Measurements from ENCODE around the gene EP400.
"Not testable (repeated sequence)": the region's sequence is repeated elsewhere in the genome, so short reads cannot be mapped to it uniquely, and the experiment has no call there.

Gene EP400

DNA sequence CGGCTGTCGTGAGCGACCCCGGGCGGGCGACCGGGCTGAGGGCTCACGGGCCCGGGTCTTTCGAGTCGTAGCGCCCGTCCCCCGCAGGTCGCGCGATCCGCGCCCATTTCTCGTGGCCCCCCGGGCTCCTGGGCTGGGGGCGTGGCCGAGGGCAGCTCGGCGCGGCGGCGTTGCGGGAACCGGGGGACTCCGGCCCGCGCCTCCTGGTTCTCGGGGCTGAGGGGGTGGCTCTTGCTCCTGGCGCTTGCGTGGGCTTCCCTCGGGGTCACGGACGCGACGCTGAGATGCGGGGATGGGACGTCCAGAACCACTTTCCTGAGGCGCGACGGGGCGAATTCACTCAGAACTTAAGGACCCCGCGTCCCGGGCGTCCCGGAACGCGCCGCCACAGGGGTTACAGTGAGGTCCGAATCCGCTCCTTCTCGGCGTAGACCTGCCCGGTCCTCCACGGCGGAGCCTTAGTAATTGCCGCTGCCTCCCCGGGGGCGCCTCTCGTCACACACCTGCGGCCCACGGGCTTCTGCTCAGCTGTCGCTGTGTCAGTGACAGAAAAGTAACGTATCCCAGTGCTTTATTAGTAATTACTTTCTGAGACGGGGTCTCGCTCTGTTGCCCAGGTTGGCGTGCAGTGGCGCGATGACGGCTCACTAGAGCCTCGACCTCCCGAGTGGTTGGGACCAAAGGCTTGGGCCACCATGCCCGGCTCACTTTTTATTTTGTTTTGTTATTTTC lies 606 bp downstream of the EP400 start:
- no peak for TF ChIP-seq EZH2phosphoT487 (conservative IDR thresholded peaks at IDR 0.05; ENCODE audit: low read length)
- H3K9ac ChIP-seq (ENCODE audit: low read length), result peak overlapping the region; percentile 98
- H3K9me3 ChIP-seq (ENCODE audit: insufficient read depth, low read length), result no peaks in the 10 kb centered on the region
- H2AFZ ChIP-seq (ENCODE audit: low read depth, low read length, severe bottlenecking), result peak overlapping the region; percentile 40
- peak overlapping the region; percentile 63 for H3K27ac ChIP-seq (ENCODE audit: low read depth, low read length)
- H4K20me1 ChIP-seq (ENCODE audit: low read depth, low read length), result no peaks in the 10 kb centered on the region
- H3K36me3 ChIP-seq (ENCODE audit: low read length), result no peaks in the 10 kb centered on the region
- H3K79me2 ChIP-seq (ENCODE audit: insufficient read depth, low read length), result peaks cover 51% of the 10 kb centered on the region
- peak overlapping the region; percentile 79 for H3K4me2 ChIP-seq (ENCODE audit: low read depth, low read length, poor library complexity, severe bottlenecking)
- peaks cover 13% of the 10 kb centered on the region; the same call in 1 of the 2 replicates for H3F3A ChIP-seq (ENCODE audit: insufficient read depth)
- H3K4me3 ChIP-seq (ENCODE audit: insufficient read depth, low read length, poor library complexity, severe bottlenecking), result peak overlapping the region; percentile 80
- H3K9me2 ChIP-seq (replicated peaks; ENCODE audit: insufficient read depth, low read length), result no peaks in the 10 kb centered on the region
- H3K27me3 ChIP-seq (ENCODE audit: low read length), result no peaks in the 10 kb centered on the region

DNA sequence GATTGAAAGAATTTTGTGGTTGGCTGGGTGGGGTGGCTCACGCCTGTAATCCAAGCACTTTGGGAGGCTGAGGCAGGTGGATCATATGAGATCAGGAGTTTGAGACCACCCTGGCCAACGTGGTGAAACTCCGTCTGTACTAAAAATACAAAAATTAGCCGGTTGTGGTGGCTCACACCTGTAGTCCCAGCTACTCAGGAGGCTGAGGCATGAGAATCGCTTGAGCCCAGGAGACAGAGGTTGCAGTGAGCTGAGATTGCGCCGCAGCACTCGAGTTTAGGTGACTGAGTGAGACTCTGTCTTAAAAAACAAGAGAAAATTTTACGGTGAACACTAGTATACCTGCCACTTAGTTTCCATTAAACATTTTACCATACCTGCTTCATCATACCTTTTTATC lies 4.1 kb downstream of the EP400 start:
- H3K4me2 ChIP-seq (ENCODE audit: low read depth, low read length, poor library complexity, severe bottlenecking); H3K9me3 ChIP-seq (ENCODE audit: insufficient read depth, low read length); H3K4me3 ChIP-seq (ENCODE audit: insufficient read depth, low read length, poor library complexity, severe bottlenecking); H3K27ac ChIP-seq (ENCODE audit: low read depth, low read length); H2AFZ ChIP-seq (ENCODE audit: low read depth, low read length, severe bottlenecking); H3F3A ChIP-seq (ENCODE audit: insufficient read depth); H3K27me3 ChIP-seq (ENCODE audit: low read length); H3K36me3 ChIP-seq (ENCODE audit: low read length); H3K9me2 ChIP-seq (replicated peaks; ENCODE audit: insufficient read depth, low read length); H4K20me1 ChIP-seq (ENCODE audit: low read depth, low read length); H3K9ac ChIP-seq (ENCODE audit: low read length): not testable (repeated sequence)
- peaks cover 85% of the 10 kb centered on the region for H3K79me2 ChIP-seq (ENCODE audit: insufficient read depth, low read length)

DNA sequence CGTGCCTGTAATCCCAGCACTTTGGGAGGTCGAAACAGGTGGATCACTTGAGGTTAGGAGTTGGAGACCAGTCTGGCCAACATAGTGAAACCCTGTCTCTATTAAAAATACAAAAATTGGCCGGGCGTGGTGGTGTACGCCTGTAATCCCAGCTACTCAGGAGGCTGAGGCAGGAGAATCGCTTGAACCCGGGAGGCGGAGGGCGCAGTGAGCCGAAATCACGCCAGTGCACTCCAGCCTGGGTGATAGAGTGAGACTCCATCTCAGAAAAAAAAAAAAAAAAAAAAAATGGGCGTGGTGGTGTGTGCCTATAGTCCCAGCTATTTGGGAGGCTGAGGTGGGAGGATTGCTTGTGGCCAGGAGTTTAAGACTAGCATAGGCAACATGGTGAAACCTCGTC lies 4.7 kb downstream of the EP400 start:
- not testable (repeated sequence) for H3F3A ChIP-seq (ENCODE audit: insufficient read depth); H3K9me3 ChIP-seq (ENCODE audit: insufficient read depth, low read length); H3K9ac ChIP-seq (ENCODE audit: low read length); H3K4me3 ChIP-seq (ENCODE audit: insufficient read depth, low read length, poor library complexity, severe bottlenecking); H3K9me2 ChIP-seq (replicated peaks; ENCODE audit: insufficient read depth, low read length); H3K27me3 ChIP-seq (ENCODE audit: low read length); H2AFZ ChIP-seq (ENCODE audit: low read depth, low read length, severe bottlenecking); H3K4me2 ChIP-seq (ENCODE audit: low read depth, low read length, poor library complexity, severe bottlenecking); H4K20me1 ChIP-seq (ENCODE audit: low read depth, low read length); H3K36me3 ChIP-seq (ENCODE audit: low read length); H3K27ac ChIP-seq (ENCODE audit: low read depth, low read length)
- H3K79me2 ChIP-seq (ENCODE audit: insufficient read depth, low read length), result peaks cover 92% of the 10 kb centered on the region

DNA sequence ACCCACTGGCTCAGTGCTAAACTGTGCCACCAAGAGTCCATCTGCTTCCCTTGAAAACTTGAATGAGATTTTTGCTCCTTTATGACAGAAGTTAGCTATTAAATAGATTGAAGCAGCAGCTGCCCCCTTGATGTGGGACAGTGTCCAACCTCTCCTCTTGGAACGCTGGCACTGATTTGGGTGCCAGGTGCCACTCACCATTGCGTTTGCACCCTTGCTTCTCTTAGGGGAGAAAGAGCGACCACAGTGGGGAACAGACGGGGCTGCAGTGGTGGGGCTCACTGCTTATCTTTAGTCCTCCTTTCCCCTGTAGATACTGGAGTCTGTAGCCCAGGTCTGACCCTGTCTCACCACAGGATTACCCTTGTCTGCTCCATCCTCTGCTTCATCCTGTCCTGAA lies 9.4 kb downstream of the EP400 start:
- peaks cover 11% of the 10 kb centered on the region; the same call in 1 of the 2 replicates for H4K20me1 ChIP-seq (ENCODE audit: low read depth, low read length)
- no peak overlapping the region for H3K4me2 ChIP-seq (ENCODE audit: low read depth, low read length, poor library complexity, severe bottlenecking)
- H3K36me3 ChIP-seq (ENCODE audit: low read length), result no peaks in the 10 kb centered on the region
- H2AFZ ChIP-seq (ENCODE audit: low read depth, low read length, severe bottlenecking), result no peak overlapping the region
- no peaks in the 10 kb centered on the region for H3K9me2 ChIP-seq (replicated peaks; ENCODE audit: insufficient read depth, low read length)
- no peak overlapping the region for H3K27ac ChIP-seq (ENCODE audit: low read depth, low read length)
- H3K4me3 ChIP-seq (ENCODE audit: insufficient read depth, low read length, poor library complexity, severe bottlenecking), result no peak overlapping the region
- no peaks in the 10 kb centered on the region for H3K27me3 ChIP-seq (ENCODE audit: low read length)
- TF ChIP-seq, protein P1, sequence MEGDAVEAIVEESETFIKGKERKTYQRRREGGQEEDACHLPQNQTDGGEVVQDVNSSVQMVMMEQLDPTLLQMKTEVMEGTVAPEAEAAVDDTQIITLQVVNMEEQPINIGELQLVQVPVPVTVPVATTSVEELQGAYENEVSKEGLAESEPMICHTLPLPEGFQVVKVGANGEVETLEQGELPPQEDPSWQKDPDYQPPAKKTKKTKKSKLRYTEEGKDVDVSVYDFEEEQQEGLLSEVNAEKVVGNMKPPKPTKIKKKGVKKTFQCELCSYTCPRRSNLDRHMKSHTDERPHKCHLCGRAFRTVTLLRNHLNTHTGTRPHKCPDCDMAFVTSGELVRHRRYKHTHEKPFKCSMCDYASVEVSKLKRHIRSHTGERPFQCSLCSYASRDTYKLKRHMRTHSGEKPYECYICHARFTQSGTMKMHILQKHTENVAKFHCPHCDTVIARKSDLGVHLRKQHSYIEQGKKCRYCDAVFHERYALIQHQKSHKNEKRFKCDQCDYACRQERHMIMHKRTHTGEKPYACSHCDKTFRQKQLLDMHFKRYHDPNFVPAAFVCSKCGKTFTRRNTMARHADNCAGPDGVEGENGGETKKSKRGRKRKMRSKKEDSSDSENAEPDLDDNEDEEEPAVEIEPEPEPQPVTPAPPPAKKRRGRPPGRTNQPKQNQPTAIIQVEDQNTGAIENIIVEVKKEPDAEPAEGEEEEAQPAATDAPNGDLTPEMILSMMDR (IDR thresholded peaks at IDR 0.05; ENCODE audit: insufficient read depth, low read length, poor library complexity, severe bottlenecking), result no peak
- TF ChIP-seq EZH2phosphoT487 (conservative IDR thresholded peaks at IDR 0.05; ENCODE audit: low read length), result no peak
- H3K9ac ChIP-seq (ENCODE audit: low read length), result no peak overlapping the region
- no peaks in the 10 kb centered on the region for H3F3A ChIP-seq (ENCODE audit: insufficient read depth)
- H3K79me2 ChIP-seq (ENCODE audit: insufficient read depth, low read length), result peaks cover 82% of the 10 kb centered on the region
- no peaks in the 10 kb centered on the region for H3K9me3 ChIP-seq (ENCODE audit: insufficient read depth, low read length)
